Measurements from ENCODE around the gene FXYD2. TPM values are rescaled to one million over a fixed set of nuclear protein-coding genes. Genes with fewer than 3 reads are reported as not detected.

Gene FXYD2
- total and polyA plus RNA-seq, 10 of the 15 experiments (the other 5 are each of a cell fraction or from before 2014, with no cell fraction given): 1.2 to 4.5 (median 2.4) TPM

DNA sequence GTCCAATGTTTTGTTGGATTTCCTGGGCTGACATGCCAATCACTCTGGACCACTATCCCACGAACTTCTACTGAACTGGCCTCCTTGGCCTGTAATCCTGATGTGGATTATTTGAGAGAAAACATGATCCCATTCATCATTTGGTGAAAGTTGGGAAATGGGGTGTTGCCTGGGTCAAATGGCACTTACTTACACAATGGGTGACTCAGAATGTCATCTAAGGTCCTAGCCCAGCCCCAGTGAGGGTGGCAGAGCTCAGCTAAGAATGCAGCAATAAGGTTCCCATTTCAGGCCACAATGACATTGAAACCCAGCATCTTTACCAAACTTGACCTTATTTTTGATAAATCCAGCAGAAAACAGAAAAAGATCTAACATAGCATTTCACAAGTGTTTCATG is 19.5 kb downstream of the FXYD2 start:
- TF ChIP-seq POLR2AphosphoS5 (IDR thresholded peaks at IDR 0.05; ENCODE audit: low read length): no peak
- TF ChIP-seq CHD4 (IDR thresholded peaks at IDR 0.05): no peak
- TF ChIP-seq CEBPB (IDR thresholded peaks at IDR 0.05; ENCODE audit: borderline replicate concordance in 1 of 2, low read depth in 2 of 2, low read length in 2 of 2): no peak
- TF ChIP-seq CBX5 (IDR thresholded peaks at IDR 0.05; ENCODE audit: low read depth): no peak
- TF ChIP-seq, protein P1, sequence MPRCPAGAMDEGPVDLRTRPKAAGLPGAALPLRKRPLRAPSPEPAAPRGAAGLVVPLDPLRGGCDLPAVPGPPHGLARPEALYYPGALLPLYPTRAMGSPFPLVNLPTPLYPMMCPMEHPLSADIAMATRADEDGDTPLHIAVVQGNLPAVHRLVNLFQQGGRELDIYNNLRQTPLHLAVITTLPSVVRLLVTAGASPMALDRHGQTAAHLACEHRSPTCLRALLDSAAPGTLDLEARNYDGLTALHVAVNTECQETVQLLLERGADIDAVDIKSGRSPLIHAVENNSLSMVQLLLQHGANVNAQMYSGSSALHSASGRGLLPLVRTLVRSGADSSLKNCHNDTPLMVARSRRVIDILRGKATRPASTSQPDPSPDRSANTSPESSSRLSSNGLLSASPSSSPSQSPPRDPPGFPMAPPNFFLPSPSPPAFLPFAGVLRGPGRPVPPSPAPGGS (IDR thresholded peaks at IDR 0.05; ENCODE audit: borderline replicate concordance, insufficient read depth, low read depth, low read length, poor library complexity, severe bottlenecking): no peak
- TF ChIP-seq, protein P2, sequence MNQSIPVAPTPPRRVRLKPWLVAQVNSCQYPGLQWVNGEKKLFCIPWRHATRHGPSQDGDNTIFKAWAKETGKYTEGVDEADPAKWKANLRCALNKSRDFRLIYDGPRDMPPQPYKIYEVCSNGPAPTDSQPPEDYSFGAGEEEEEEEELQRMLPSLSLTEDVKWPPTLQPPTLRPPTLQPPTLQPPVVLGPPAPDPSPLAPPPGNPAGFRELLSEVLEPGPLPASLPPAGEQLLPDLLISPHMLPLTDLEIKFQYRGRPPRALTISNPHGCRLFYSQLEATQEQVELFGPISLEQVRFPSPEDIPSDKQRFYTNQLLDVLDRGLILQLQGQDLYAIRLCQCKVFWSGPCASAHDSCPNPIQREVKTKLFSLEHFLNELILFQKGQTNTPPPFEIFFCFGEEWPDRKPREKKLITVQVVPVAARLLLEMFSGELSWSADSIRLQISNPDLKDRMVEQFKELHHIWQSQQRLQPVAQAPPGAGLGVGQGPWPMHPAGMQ (IDR thresholded peaks at IDR 0.05; ENCODE audit: borderline replicate concordance): no peak
- H3K4me2 ChIP-seq (ENCODE audit: control insufficient read depth, insufficient read depth): no peak overlapping the region
- FAIRE-seq (no peak), ATAC-seq (no peak), DNase-seq (ENCODE audit: low read depth, low spot score) (no peak)
- CTCF ChIA-PET: interaction anchor here (0.9 to 8.8 kb wide), 8 partner anchors 11 to 379 kb away, joined by 3 to 146 read pairs (median 56); partner anchors contain the start of gene FXYD2
- no peak overlapping the region for H3K27ac ChIP-seq (ENCODE audit: control insufficient read depth, insufficient read depth)
- no TSS peak for BruUV-seq (replicated peaks)
- H3K9ac ChIP-seq (ENCODE audit: control insufficient read depth, insufficient read depth, low read length): no peak overlapping the region
- no peaks in the 10 kb centered on the region for H3K9me3 ChIP-seq (replicated peaks; ENCODE audit: control insufficient read depth, insufficient read depth, low read length)
- SMC1A ChIA-PET (ENCODE audit: uncharacterized antibody, unreplicated experiment): interaction anchor here (0.7 to 12.1 kb wide), 6 partner anchors 13 to 249 kb away, joined by 3 to 318 read pairs (median 4); no protein-coding TSS in a partner anchor
- RAD21 ChIA-PET (ENCODE audit: unreplicated experiment): interaction anchor here (1.0 to 6.4 kb wide), 5 partner anchors 13 to 380 kb away, joined by 3 to 273 read pairs (median 11); no protein-coding TSS in a partner anchor
- no peak overlapping the region for H3K4me3 ChIP-seq
- no peaks in the 10 kb centered on the region for H3K27me3 ChIP-seq (replicated peaks in 1 of 2; ENCODE audit: control insufficient read depth in 2 of 2, insufficient read depth in 2 of 2, low read length in 1 of 2)
- H3K4me1 ChIP-seq (ENCODE audit: control insufficient read depth, insufficient read depth, low read length): peaks cover 17% of the 10 kb centered on the region
- POLR2A ChIA-PET: interaction anchor here (2.2 kb wide), 1 partner anchor 12 kb away, joined by 6 read pairs; no protein-coding TSS in a partner anchor
- WGBS (ENCODE audit: insufficient coverage, insufficient replicate concordance, low lambda C conversion rate, missing lambda C conversion rate): 0% methylated on average over 1 of the region's 1 CpG
- H3K36me3 ChIP-seq (ENCODE audit: control insufficient read depth in 2 of 2, insufficient read depth in 2 of 2, low read length in 1 of 2): no peaks in the 10 kb centered on the region
- no peak overlapping the region for H2AFZ ChIP-seq (ENCODE audit: control insufficient read depth, low read depth, low read length)
- H3K79me2 ChIP-seq (ENCODE audit: control insufficient read depth, insufficient read depth, low read length): no peaks in the 10 kb centered on the region
- in situ Hi-C loops (cut with MboI): no loop called here
- H4K20me1 ChIP-seq (ENCODE audit: control insufficient read depth, insufficient read depth): no peaks in the 10 kb centered on the region
- intact Hi-C loops (cut with micrococcal nuclease; ENCODE audit: unreplicated experiment): loop anchor here (5.0 kb wide), 1 partner anchor 378 kb away; no protein-coding TSS in a partner anchor
